SU-DHL-6 (cell line): Measurements from ENCODE around the gene ALK.

Source experiments
- H2AFZ ChIP-seq: fragments of 200-600 bp; sonication (generic); 2 replicates; pipeline ENCODE4 v1.6.1; 2014; ENCODE audit warnings: low read depth, mild to moderate bottlenecking, moderate library complexity, mixed read lengths, antibody characterized with exemption, low read length; ENCODE audit not compliant: severe bottlenecking
- H3F3A ChIP-seq: fragments of 200-600 bp; shearing (Covaris generic); 2 replicates; pipeline ENCODE4 v1.6.0; 2016; ENCODE audit warnings: antibody characterized with exemption, mild to moderate bottlenecking; ENCODE audit not compliant: insufficient read depth
- H3K27ac ChIP-seq: fragments of 200-600 bp; sonication (generic); 2 replicates; pipeline ENCODE4 v1.5.1; 2016; ENCODE audit warnings: low read depth, mild to moderate bottlenecking, low read length, moderate library complexity, mixed read lengths
- H3K27me3 ChIP-seq: fragments of 200-600 bp; sonication (generic), shearing (Covaris generic); 2 replicates; pipeline ENCODE4 v1.6.0; 2014; ENCODE audit warnings: mild to moderate bottlenecking, low read length
- H3K36me3 ChIP-seq: fragments of 200-600 bp; sonication (generic); 2 replicates; pipeline ENCODE4 v1.6.1; 2014; ENCODE audit warnings: mild to moderate bottlenecking, low read length, mixed read lengths
- H3K4me2 ChIP-seq: fragments of 300-600, 200-600 bp; shearing (Covaris generic), sonication (generic); 2 replicates; pipeline ENCODE4 v1.6.0; 2014; ENCODE audit warnings: low read length, low read depth, mild to moderate bottlenecking; ENCODE audit not compliant: poor library complexity, severe bottlenecking
- H3K4me3 ChIP-seq: fragments of 200-600 bp; sonication (generic); 2 replicates; pipeline ENCODE4 v1.5.1; 2014; ENCODE audit warnings: antibody characterized with exemption, low read length, mild to moderate bottlenecking, mixed read lengths; ENCODE audit not compliant: insufficient read depth, poor library complexity, severe bottlenecking
- H3K79me2 ChIP-seq: fragments of 200-600 bp; sonication (generic); 2 replicates; pipeline ENCODE4 v1.6.1; 2014; ENCODE audit warnings: mild to moderate bottlenecking, low read length, moderate library complexity; ENCODE audit not compliant: insufficient read depth
- H3K9ac ChIP-seq: fragments of 200-600 bp; sonication (generic); 2 replicates; pipeline ENCODE4 v1.7.0; 2014; ENCODE audit warnings: mild to moderate bottlenecking, low read length
- H3K9me2 ChIP-seq: fragments of 200-600 bp; sonication (generic); replicated peaks from 2 replicates; pipeline ENCODE4 v1.6.1; 2014; ENCODE audit warnings: low read length; ENCODE audit not compliant: insufficient read depth
- H3K9me3 ChIP-seq: fragments of 200-600 bp; sonication (generic); 2 replicates; pipeline ENCODE4 v1.6.1; 2014; ENCODE audit warnings: low read length, mixed read lengths; ENCODE audit not compliant: insufficient read depth
- H4K20me1 ChIP-seq: fragments of 200-600 bp; sonication (generic); 2 replicates; pipeline ENCODE4 v1.6.1; 2014; ENCODE audit warnings: low read depth, mild to moderate bottlenecking, antibody characterized with exemption, low read length, moderate library complexity, mixed read lengths
- EZH2phosphoT487 ChIP-seq: fragments of 200-600 bp; sonication (generic), shearing (Covaris generic); conservative IDR thresholded peaks from 2 replicates; pipeline ENCODE4 v1.6.1; 2018; ENCODE audit warnings: mild to moderate bottlenecking, antibody characterized with exemption, low read length, moderate library complexity, mixed read lengths
- TF ChIP-seq, protein P1 (sequence below): fragments of 200-600 bp; sonication (generic); IDR thresholded peaks from one replicate; pipeline ENCODE4 v1.5.1; 2017; ENCODE audit warnings: antibody characterized with exemption, mild to moderate bottlenecking, low read length, moderate library complexity; ENCODE audit not compliant: insufficient read depth, poor library complexity, severe bottlenecking

The ALK gene

DNA sequence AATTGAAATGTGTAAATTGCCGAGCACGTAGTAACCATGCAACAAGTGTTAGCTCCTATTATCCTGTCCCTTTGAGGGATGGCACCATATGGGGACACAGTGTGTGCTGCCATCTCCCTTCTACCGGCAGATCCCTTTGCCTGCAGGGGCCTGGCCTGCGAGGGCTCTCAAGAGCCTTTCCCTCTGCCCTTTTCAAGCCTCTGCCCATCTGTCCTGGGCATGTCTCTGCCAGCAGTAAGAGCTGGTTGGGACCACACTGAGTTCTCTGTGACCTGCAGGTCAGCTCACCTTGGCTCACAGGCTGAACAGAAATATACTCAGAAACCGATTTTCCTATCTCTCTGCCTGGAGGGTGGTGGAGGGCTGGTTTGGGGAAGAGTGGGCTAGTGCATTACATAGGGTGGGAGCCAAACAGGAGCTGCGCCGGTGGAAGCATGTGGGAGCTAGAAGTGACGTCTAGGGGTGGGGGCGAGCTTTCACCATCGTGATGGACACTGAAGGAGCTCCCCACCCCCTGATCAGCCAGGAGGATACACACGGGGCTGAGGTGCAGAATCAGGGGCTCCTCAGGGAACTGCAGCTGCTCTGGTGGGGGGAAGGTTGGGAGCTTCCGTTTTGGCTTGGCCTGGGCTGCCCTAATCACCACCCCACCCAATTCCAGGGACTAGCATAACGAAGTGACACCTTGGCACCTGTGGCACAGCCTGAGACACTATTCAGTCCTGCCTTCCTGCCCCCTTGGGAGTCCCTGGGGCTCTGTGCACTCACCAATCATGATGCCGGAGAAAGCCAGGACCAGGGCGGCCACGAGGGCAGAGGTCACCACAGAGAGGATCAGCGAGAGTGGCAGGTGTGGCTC, 696.5 kb downstream of the ALK start:
- Histone ChIP-seq H3K27ac (no peak overlapping the region), H2AFZ (no peak overlapping the region), H3K27me3 (no peaks in the 10 kb centered on the region), H3K36me3 (no peaks in the 10 kb centered on the region), H3F3A (no peaks in the 10 kb centered on the region), H3K9me2 (no peaks in the 10 kb centered on the region), H3K4me2 (no peak overlapping the region), H3K9ac (no peak overlapping the region), H4K20me1 (no peaks in the 10 kb centered on the region), H3K9me3 (no peaks in the 10 kb centered on the region), H3K4me3 (no peak overlapping the region), H3K79me2 (no peaks in the 10 kb centered on the region)
- TF ChIP-seq, protein P1, sequence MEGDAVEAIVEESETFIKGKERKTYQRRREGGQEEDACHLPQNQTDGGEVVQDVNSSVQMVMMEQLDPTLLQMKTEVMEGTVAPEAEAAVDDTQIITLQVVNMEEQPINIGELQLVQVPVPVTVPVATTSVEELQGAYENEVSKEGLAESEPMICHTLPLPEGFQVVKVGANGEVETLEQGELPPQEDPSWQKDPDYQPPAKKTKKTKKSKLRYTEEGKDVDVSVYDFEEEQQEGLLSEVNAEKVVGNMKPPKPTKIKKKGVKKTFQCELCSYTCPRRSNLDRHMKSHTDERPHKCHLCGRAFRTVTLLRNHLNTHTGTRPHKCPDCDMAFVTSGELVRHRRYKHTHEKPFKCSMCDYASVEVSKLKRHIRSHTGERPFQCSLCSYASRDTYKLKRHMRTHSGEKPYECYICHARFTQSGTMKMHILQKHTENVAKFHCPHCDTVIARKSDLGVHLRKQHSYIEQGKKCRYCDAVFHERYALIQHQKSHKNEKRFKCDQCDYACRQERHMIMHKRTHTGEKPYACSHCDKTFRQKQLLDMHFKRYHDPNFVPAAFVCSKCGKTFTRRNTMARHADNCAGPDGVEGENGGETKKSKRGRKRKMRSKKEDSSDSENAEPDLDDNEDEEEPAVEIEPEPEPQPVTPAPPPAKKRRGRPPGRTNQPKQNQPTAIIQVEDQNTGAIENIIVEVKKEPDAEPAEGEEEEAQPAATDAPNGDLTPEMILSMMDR, result no peak
- TF ChIP-seq EZH2phosphoT487, result no peak

DNA sequence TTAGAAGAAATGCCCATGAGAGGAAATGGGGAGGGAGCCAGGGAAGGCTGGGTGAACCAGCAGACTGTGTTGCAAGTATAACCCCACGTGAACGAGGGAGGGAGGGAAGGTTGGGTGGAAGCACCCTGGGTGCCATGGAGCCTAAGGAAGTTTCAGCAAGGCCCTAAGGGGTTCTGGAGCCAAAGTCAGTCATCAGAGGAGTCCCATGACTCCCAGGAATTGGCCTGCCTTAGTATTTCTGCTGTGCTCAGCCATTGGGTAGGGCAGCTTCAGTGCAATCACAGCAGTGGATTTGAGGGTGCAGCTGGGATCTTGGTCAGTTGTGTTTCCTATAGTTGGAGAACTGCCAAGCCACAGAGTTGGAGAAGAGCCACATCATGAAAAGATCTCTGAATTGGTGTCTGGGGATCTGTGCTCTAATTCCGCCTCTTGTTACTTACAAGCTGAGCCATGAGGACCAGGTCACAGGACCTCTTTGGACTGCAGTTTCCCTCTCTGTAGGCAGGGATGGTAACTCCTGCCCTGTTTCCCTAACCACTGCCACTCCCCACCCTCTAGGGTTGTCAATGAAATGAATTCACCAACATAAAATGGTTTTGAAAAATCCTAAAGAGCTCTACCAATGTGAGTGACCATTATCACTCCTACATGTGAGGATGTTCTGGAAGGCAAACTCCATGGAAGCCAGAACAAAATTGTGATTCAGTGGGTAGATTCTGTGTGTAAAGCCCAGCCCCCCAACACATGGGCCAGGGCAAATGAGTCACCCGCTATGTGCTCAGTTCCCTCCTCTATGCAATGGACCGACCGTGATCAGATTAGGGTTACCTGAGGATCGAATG, 697.3 kb downstream of the ALK start:
- Histone ChIP-seq H3K9me3 (no peaks in the 10 kb centered on the region), H4K20me1 (no peaks in the 10 kb centered on the region), H3K4me2 (no peak overlapping the region), H2AFZ (no peak overlapping the region), H3K9me2 (no peaks in the 10 kb centered on the region), H3K36me3 (no peaks in the 10 kb centered on the region), H3K79me2 (no peaks in the 10 kb centered on the region), H3K27ac (no peak overlapping the region), H3K4me3 (no peak overlapping the region), H3K27me3 (no peaks in the 10 kb centered on the region), H3K9ac (no peak overlapping the region), H3F3A (no peaks in the 10 kb centered on the region)
- no peak for TF ChIP-seq EZH2phosphoT487
- TF ChIP-seq, protein P1, result no peak

DNA sequence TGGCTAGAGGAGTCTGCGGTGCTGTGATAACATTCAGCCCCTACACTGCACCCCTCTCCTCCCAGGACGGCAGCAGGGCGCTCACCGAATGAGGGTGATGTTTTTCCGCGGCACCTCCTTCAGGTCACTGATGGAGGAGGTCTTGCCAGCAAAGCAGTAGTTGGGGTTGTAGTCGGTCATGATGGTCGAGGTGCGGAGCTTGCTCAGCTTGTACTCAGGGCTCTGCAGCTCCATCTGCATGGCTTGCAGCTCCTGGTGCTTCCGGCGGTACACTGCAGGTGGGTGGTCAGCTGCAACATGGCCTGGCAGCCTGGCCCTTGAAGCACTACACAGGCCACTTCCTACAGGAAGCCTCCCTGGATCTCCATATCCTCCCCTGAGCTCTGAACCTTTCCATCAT, 698.1 kb downstream of the ALK start:
- H3K27ac ChIP-seq, result no peak overlapping the region
- H3K36me3 ChIP-seq, result no peaks in the 10 kb centered on the region
- H3K27me3 ChIP-seq, result no peaks in the 10 kb centered on the region
- no peaks in the 10 kb centered on the region for H3K9me3 ChIP-seq
- no peak overlapping the region for H3K4me3 ChIP-seq
- no peaks in the 10 kb centered on the region for H3K79me2 ChIP-seq
- no peak overlapping the region for H3K9ac ChIP-seq
- H3K4me2 ChIP-seq, result no peak overlapping the region
- TF ChIP-seq, protein P1, result no peak
- no peak for TF ChIP-seq EZH2phosphoT487
- no peaks in the 10 kb centered on the region for H3K9me2 ChIP-seq
- no peak overlapping the region for H2AFZ ChIP-seq
- no peaks in the 10 kb centered on the region for H3F3A ChIP-seq
- no peaks in the 10 kb centered on the region for H4K20me1 ChIP-seq
